ENCODE results near the gene C1R.

Gene C1R

GRCh38 chr12:7092229-7092985 is at the start of gene C1R:
Gene C1R, minus strand, starts transcription at chr12:7092445. Its CDS starts 57 bp downstream, at chr12:7092388.
- peak; percentile 26 to 58 (median 32) for DNase-seq (ENCODE audit: low read depth in 3 of 3, low spot score in 1 of 3)

GRCh38 chr12:7141351-7142005 is 49.2 kb upstream of the C1R start:
- DNase-seq (ENCODE audit: low read depth in 3 of 3, low spot score in 1 of 3): no peak

GRCh38 chr12:7139200-7139599 is 47.0 kb upstream of the C1R start:
- DNase-seq (ENCODE audit: low read depth in 3 of 3, low spot score in 1 of 3): no peak

- no peak for DNase-seq (ENCODE audit: low read depth in 3 of 3, low spot score in 1 of 3)
Measured at GRCh38 chr12:7137908-7138307, 45.7 kb upstream of the C1R start.

GRCh38 chr12:7136676-7137075 is 44.4 kb upstream of the C1R start:
- no peak for DNase-seq (ENCODE audit: low read depth in 3 of 3, low spot score in 1 of 3)

- DNase-seq (ENCODE audit: low read depth in 3 of 3, low spot score in 1 of 3): no peak
Measured at GRCh38 chr12:7136071-7136470, 43.8 kb upstream of the C1R start.

GRCh38 chr12:7134396-7135166 is 42.3 kb upstream of the C1R start:
- no peak for DNase-seq (ENCODE audit: low read depth in 3 of 3, low spot score in 1 of 3)

- no peak for DNase-seq (ENCODE audit: low read depth in 3 of 3, low spot score in 1 of 3)
Measured at GRCh38 chr12:7131502-7131866, 39.2 kb upstream of the C1R start.

- peak in 1 of 3 donors; percentile 12 for DNase-seq (ENCODE audit: low read depth in 3 of 3, low spot score in 1 of 3)
Measured at GRCh38 chr12:7130701-7131501, 38.7 kb upstream of the C1R start.

- DNase-seq (ENCODE audit: low read depth in 3 of 3, low spot score in 1 of 3): peak; percentile 66 to 77 (median 76)
Measured at GRCh38 chr12:7129872-7130691, 37.8 kb upstream of the C1R start, which contains the start of gene CLSTN3. Gene CLSTN3, plus strand, starts transcription at chr12:7130371. Its CDS starts 278 bp downstream, at chr12:7130649.

- DNase-seq (ENCODE audit: low read depth in 3 of 3, low spot score in 1 of 3): no peak
Measured at GRCh38 chr12:7129287-7129871, 37.1 kb upstream of the C1R start.

GRCh38 chr12:7128681-7129286 is 36.5 kb upstream of the C1R start, which contains the start of gene RBP5:
Gene RBP5, minus strand, starts transcription at chr12:7128889. Its CDS starts 114 bp downstream, at chr12:7128775.
- no peak for DNase-seq (ENCODE audit: low read depth in 3 of 3, low spot score in 1 of 3)

- no peak for DNase-seq (ENCODE audit: low read depth in 3 of 3, low spot score in 1 of 3)
Measured at GRCh38 chr12:7127916-7128626, 35.8 kb upstream of the C1R start.

GRCh38 chr12:7125632-7126227 is 33.5 kb upstream of the C1R start:
- no peak for DNase-seq (ENCODE audit: low read depth in 3 of 3, low spot score in 1 of 3)

GRCh38 chr12:7123806-7124522 is 31.7 kb upstream of the C1R start:
- no peak for DNase-seq (ENCODE audit: low read depth in 3 of 3, low spot score in 1 of 3)

GRCh38 chr12:7122811-7123769 is 30.8 kb upstream of the C1R start:
- no peak for DNase-seq (ENCODE audit: low read depth in 3 of 3, low spot score in 1 of 3)
